ENCODE results near the gene POLD2.

The POLD2 gene

GRCh38 chr7:44064791-44065430 is 58.4 kb downstream of the POLD2 start:
- no peak overlapping the region for H3K4me3 ChIP-seq (ENCODE audit: low read depth, low read length)
- TF ChIP-seq CTCF (IDR thresholded peaks at IDR 0.05; ENCODE audit: insufficient read depth, low read depth, low read length, missing control alignments), result no peak
- DNase-seq (ENCODE audit: low read depth), result no peak
